Loucy (cell line): ENCODE results near the gene SLC7A4.

ENCODE experiments used
- H2AFZ ChIP-seq: fragments of 200-600 bp; sonication (generic); 2 replicates; pipeline ENCODE4 v1.6.0; 2016; ENCODE audit warnings: antibody characterized with exemption, mild to moderate bottlenecking, low read length, moderate library complexity
- H3F3A ChIP-seq: fragments of 200-600 bp; 2 replicates; pipeline ENCODE4 v1.6.0; 2016; ENCODE audit warnings: antibody characterized with exemption, low read depth, mild to moderate bottlenecking
- H3K27me3 ChIP-seq: fragments of 200-600 bp; sonication (generic); 2 replicates; pipeline ENCODE4 v1.6.1; 2014; ENCODE audit warnings: low read length, mild to moderate bottlenecking; ENCODE audit not compliant: insufficient read depth, poor library complexity, severe bottlenecking
- H3K36me3 ChIP-seq: fragments of 200-600 bp; sonication (generic); 2 replicates; pipeline ENCODE4 v1.6.1; 2016; ENCODE audit warnings: low read length; ENCODE audit not compliant: insufficient read depth
- H3K4me1 ChIP-seq: fragments of 200-600 bp; sonication (generic); 2 replicates; pipeline ENCODE4 v1.5.1; 2014; ENCODE audit warnings: low read length, mild to moderate bottlenecking; ENCODE audit not compliant: insufficient read depth, poor library complexity, severe bottlenecking
- H3K4me2 ChIP-seq: fragments of 200-600 bp; sonication (generic); 2 replicates; pipeline ENCODE4 v1.6.0; 2014; ENCODE audit warnings: antibody characterized with exemption, low read length, low read depth, mild to moderate bottlenecking; ENCODE audit not compliant: poor library complexity, severe bottlenecking
- H3K4me3 ChIP-seq: fragments of 200-600 bp; sonication (generic); 2 replicates; pipeline ENCODE4 v1.5.1; 2014; ENCODE audit warnings: low read length, mild to moderate bottlenecking, mixed read lengths; ENCODE audit not compliant: poor library complexity, severe bottlenecking
- H3K79me2 ChIP-seq: fragments of 200-600 bp; sonication (generic); 2 replicates; pipeline ENCODE4 v1.6.1; 2014; ENCODE audit warnings: low read length; ENCODE audit not compliant: insufficient read depth
- H3K9ac ChIP-seq: fragments of 200-600 bp; sonication (generic); 2 replicates; pipeline ENCODE4 v1.6.0; 2014; ENCODE audit warnings: mild to moderate bottlenecking, low read depth, low read length, moderate library complexity; ENCODE audit not compliant: poor library complexity, severe bottlenecking
- H3K9me2 ChIP-seq: fragments of 200-600 bp; sonication (generic); replicated peaks from 2 replicates; pipeline ENCODE4 v1.6.1; 2016; ENCODE audit warnings: low read depth, low read length, mixed read lengths
- H3K9me3 ChIP-seq: fragments of 200-600 bp; sonication (generic); 2 replicates; pipeline ENCODE4 v1.6.1; 2014; ENCODE audit warnings: mild to moderate bottlenecking, antibody characterized with exemption, low read length, low read depth; ENCODE audit not compliant: insufficient read depth
- H4K20me1 ChIP-seq: fragments of 200-600 bp; sonication (generic); 2 replicates; pipeline ENCODE4 v1.6.0; 2014; ENCODE audit warnings: antibody characterized with exemption, low read length, mild to moderate bottlenecking; ENCODE audit not compliant: insufficient read depth, poor library complexity, severe bottlenecking
- EZH2phosphoT487 ChIP-seq: fragments of 200-600 bp; IDR thresholded peaks from 2 replicates; pipeline ENCODE4 v1.6.1; 2018; ENCODE audit warnings: antibody characterized with exemption, mild to moderate bottlenecking, moderate library complexity, borderline replicate concordance
- TF ChIP-seq, protein P1 (sequence below): fragments of 200-600 bp; sonication (generic); conservative IDR thresholded peaks from 2 replicates; pipeline ENCODE4 v1.5.1; 2014; ENCODE audit warnings: mild to moderate bottlenecking, antibody characterized with exemption, low read length

SLC7A4 gene

DNA sequence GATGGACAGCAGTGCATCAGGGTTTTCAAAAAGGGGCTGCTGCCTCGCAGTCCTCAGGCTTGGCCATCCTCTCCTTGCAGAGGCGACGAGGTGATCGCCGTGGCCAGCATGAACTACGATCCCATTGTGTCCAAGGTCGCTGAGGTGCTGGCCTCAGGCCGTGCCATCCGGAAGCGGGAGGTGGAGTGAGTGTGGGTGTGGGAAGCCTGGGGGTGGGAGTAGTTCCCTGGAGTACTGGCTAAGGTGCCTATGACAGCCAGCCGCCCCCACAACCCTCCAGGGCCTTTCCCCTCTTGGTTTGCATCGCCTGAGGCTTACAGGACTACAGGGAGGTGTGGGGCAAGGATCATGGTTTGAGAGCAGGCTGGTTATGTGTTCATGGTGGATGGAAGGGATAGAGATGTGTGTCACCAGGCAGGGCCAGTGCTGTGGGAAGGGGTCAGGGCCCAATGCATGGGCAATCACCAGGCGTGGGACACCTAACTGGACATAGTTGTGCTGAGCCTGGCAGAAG lies 52.4 kb downstream of the SLC7A4 start:
- Histone ChIP-seq H3K9me3 (no peaks in the 10 kb centered on the region), H3K4me3 (no peak overlapping the region), H3K27me3 (no peaks in the 10 kb centered on the region), H3K9ac (no peak overlapping the region), H3K4me1 (peaks cover 15% of the 10 kb centered on the region), H4K20me1 (no peaks in the 10 kb centered on the region), H3F3A (no peaks in the 10 kb centered on the region), H3K4me2 (no peak overlapping the region), H3K36me3 (no peaks in the 10 kb centered on the region), H3K79me2 (peaks cover 14% of the 10 kb centered on the region; the same call in 1 of the 2 replicates), H2AFZ (no peak overlapping the region), H3K9me2 (no peaks in the 10 kb centered on the region)
- no peak for TF ChIP-seq EZH2phosphoT487
- TF ChIP-seq, protein P1, sequence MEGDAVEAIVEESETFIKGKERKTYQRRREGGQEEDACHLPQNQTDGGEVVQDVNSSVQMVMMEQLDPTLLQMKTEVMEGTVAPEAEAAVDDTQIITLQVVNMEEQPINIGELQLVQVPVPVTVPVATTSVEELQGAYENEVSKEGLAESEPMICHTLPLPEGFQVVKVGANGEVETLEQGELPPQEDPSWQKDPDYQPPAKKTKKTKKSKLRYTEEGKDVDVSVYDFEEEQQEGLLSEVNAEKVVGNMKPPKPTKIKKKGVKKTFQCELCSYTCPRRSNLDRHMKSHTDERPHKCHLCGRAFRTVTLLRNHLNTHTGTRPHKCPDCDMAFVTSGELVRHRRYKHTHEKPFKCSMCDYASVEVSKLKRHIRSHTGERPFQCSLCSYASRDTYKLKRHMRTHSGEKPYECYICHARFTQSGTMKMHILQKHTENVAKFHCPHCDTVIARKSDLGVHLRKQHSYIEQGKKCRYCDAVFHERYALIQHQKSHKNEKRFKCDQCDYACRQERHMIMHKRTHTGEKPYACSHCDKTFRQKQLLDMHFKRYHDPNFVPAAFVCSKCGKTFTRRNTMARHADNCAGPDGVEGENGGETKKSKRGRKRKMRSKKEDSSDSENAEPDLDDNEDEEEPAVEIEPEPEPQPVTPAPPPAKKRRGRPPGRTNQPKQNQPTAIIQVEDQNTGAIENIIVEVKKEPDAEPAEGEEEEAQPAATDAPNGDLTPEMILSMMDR, result no peak

DNA sequence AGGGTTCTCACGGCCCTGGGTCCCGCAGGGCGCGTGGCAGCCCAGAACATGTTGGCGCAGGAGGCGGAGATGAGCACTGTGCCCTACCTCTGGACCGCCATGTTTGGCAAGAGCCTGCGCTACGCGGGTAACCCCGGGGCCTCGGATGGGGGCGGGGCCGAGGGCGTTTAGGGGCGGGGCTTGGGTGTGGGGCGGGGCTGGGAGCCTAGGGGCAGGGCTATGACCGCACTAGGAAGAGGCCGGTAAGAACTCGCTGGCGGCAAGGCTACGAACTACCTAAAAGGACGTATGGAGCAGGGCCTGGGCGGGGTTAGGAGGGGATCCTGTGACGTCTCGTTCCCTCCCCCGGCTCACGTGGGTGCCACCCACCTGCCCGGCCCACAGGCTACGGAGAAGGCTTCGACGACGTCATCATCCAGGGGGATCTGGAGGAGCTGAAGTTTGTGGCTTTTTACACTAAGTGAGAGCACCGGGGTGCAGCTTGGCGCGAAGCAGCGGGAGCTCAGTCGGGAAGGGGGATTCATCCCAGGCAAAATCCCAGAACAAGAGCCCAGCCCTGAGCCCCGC lies 53.0 kb downstream of the SLC7A4 start:
- Histone ChIP-seq H4K20me1 (no peaks in the 10 kb centered on the region), H3K79me2 (peaks cover 14% of the 10 kb centered on the region; the same call in 1 of the 2 replicates), H3K27me3 (no peaks in the 10 kb centered on the region), H3K4me3 (no peak overlapping the region), H3K4me1 (peaks cover 15% of the 10 kb centered on the region), H3K9me3 (no peaks in the 10 kb centered on the region), H3K36me3 (no peaks in the 10 kb centered on the region), H3K9me2 (no peaks in the 10 kb centered on the region), H3F3A (no peaks in the 10 kb centered on the region), H3K4me2 (no peak overlapping the region), H2AFZ (no peak overlapping the region), H3K9ac (no peak overlapping the region)
- no peak for TF ChIP-seq EZH2phosphoT487
- TF ChIP-seq, protein P1, result no peak
